Fibroblast of lung (primary cell): ENCODE data around the gene LRFN2. TPM values are rescaled to one million over a fixed set of nuclear protein-coding genes. Genes with fewer than 3 reads are reported as not detected.

Experiments used
- DNase-seq, 2 donors: peaks; one replicate each; pipeline versions ENCODE4 v3.0.0 to v3.0.0-alpha.2; 2010; ENCODE audit warnings: low read depth in 2 of 2
- H2AFZ ChIP-seq: 2 replicates; pipeline ENCODE4 v1.5.1; 2012; ENCODE audit warnings: low read length, control low read depth, inconsistent platforms
- H3K27ac ChIP-seq: 2 replicates; pipeline ENCODE4 v1.5.1; 2011; ENCODE audit warnings: low read length, control low read depth; ENCODE audit not compliant: insufficient read depth
- H3K27me3 ChIP-seq: 2 replicates; pipeline ENCODE4 v1.5.1; 2011; ENCODE audit warnings: mild to moderate bottlenecking, low read length; ENCODE audit not compliant: control insufficient read depth, insufficient read depth
- H3K36me3 ChIP-seq: 2 replicates; pipeline ENCODE4 v1.5.1; 2011; ENCODE audit warnings: low read length; ENCODE audit not compliant: control insufficient read depth, insufficient read depth
- H3K4me1 ChIP-seq: 2 replicates; pipeline ENCODE4 v1.5.1; 2011; ENCODE audit warnings: low read length; ENCODE audit not compliant: control insufficient read depth, insufficient read depth; ENCODE audit errors: extremely low read depth
- H3K4me2 ChIP-seq: 2 replicates; pipeline ENCODE4 v1.5.1; 2011; ENCODE audit warnings: low read length, control low read depth; ENCODE audit not compliant: insufficient read depth; ENCODE audit errors: extremely low read depth
- H3K4me3 ChIP-seq, 4 experiments: fragments of 200-600 bp in 1 of 4; sonication (generic) in 1 of 4; replicated peaks in 1 of 4; 2 replicates each; pipeline ENCODE4 v1.5.1; 2011 to 2016; ENCODE audit warnings: low read length in 4 of 4, low read depth in 3 of 4, mild to moderate bottlenecking in 3 of 4, control low read depth in 2 of 4, inconsistent platforms in 1 of 4, mixed read lengths in 1 of 4; ENCODE audit not compliant: insufficient read depth in 1 of 4; ENCODE audit errors: control extremely low read depth in 1 of 4
- H3K79me2 ChIP-seq: 2 replicates; pipeline ENCODE4 v1.5.1; 2012; ENCODE audit warnings: mild to moderate bottlenecking, low read length, inconsistent platforms; ENCODE audit not compliant: control insufficient read depth, insufficient read depth
- H3K9ac ChIP-seq: 2 replicates; pipeline ENCODE4 v1.5.1; 2011; ENCODE audit warnings: mild to moderate bottlenecking, low read length, control low read depth; ENCODE audit not compliant: insufficient read depth
- H3K9me3 ChIP-seq: 2 replicates; pipeline ENCODE4 v1.5.1; 2012; ENCODE audit warnings: low read depth, low read length; ENCODE audit not compliant: control insufficient read depth, insufficient read depth
- H4K20me1 ChIP-seq: 2 replicates; pipeline ENCODE4 v1.5.1; 2011; ENCODE audit warnings: low read length; ENCODE audit not compliant: control insufficient read depth, insufficient read depth; ENCODE audit errors: extremely low read depth
- CTCF ChIP-seq, 2 donors: IDR thresholded peaks in 1 of 2; conservative IDR thresholded peaks in 1 of 2; 1 replicate in 1 of 2; 2 replicates in 1 of 2; pipeline ENCODE4 v1.5.1; 2011 to 2012; ENCODE audit warnings: low read length in 2 of 2, control low read depth in 1 of 2, inconsistent platforms in 1 of 2, low read depth in 1 of 2, mild to moderate bottlenecking in 1 of 2
- EZH2 ChIP-seq: IDR thresholded peaks from 2 replicates; pipeline ENCODE4 v1.5.1; 2012; ENCODE audit warnings: low read length, control low read depth, mild to moderate bottlenecking; ENCODE audit errors: missing control alignments
- polyA plus RNA-seq, 2 donors: library from polyadenylated mRNA; depleted of rRNA in 1 of 2; stranded (reverse) in 1 of 2; unstranded in 1 of 2; fragments of >200 nt; gene quantifications; 2 replicates each; pipeline ENCODE4 v1.2.1, GENCODE V29; 2011 to 2012; ENCODE audit warnings: missing spikeins in 1 of 2
- total RNA-seq: library from RNA; depleted of rRNA; stranded (reverse); fragments of >200 nt; gene quantifications from 2 replicates; pipeline ENCODE4 v1.2.1, GENCODE V29; 2014

LRFN2 gene
- total and polyA plus RNA-seq, 2 donors (not counting 1 experiment from before 2014, with no cell fraction given) = not detected

- Histone ChIP-seq H3K9me3 (no peaks in the 10 kb centered on the region), H3K4me3 (no peak overlapping the region), H4K20me1 (no peaks in the 10 kb centered on the region), H3K4me1 (no peaks in the 10 kb centered on the region), H3K9ac (no peak overlapping the region), H3K36me3 (no peaks in the 10 kb centered on the region), H3K27me3 (no peaks in the 10 kb centered on the region), H3K79me2 (no peaks in the 10 kb centered on the region), H2AFZ (no peak overlapping the region), H3K27ac (no peak overlapping the region), H3K4me2 (no peak overlapping the region)
- peak in 1 of 2 donors; percentile 9 for DNase-seq
- TF ChIP-seq EZH2 (no peak), CTCF (conservative IDR thresholded peaks at IDR 0.05 in 1 of 2, IDR thresholded peaks at IDR 0.05 in 1 of 2; ENCODE audit: low read depth in 1 of 2, low read length in 2 of 2) (no peak)
Observed at GRCh38 chr6:40436685-40437604, 150.2 kb downstream of the LRFN2 start.

- no peaks in the 10 kb centered on the region for H3K79me2 ChIP-seq
- H3K36me3 ChIP-seq = no peaks in the 10 kb centered on the region
- DNase-seq = no peak
- H3K4me1 ChIP-seq = no peaks in the 10 kb centered on the region
- H3K9ac ChIP-seq = no peak overlapping the region
- no peak overlapping the region for H3K4me3 ChIP-seq
- H2AFZ ChIP-seq = no peak overlapping the region
- no peaks in the 10 kb centered on the region for H3K9me3 ChIP-seq
- no peaks in the 10 kb centered on the region for H3K27me3 ChIP-seq
- no peaks in the 10 kb centered on the region for H4K20me1 ChIP-seq
- TF ChIP-seq EZH2 = no peak
- no peak for TF ChIP-seq CTCF (conservative IDR thresholded peaks at IDR 0.05 in 1 of 2, IDR thresholded peaks at IDR 0.05 in 1 of 2; ENCODE audit: low read depth in 1 of 2, low read length in 2 of 2)
- no peak overlapping the region for H3K27ac ChIP-seq
- no peak overlapping the region for H3K4me2 ChIP-seq
Observed at GRCh38 chr6:40432982-40433381, 154.2 kb downstream of the LRFN2 start.

GRCh38 chr6:40431706-40432105 is 155.5 kb downstream of the LRFN2 start:
- H3K4me1 ChIP-seq = no peaks in the 10 kb centered on the region
- TF ChIP-seq EZH2 (no peak), CTCF (conservative IDR thresholded peaks at IDR 0.05 in 1 of 2, IDR thresholded peaks at IDR 0.05 in 1 of 2; ENCODE audit: low read depth in 1 of 2, low read length in 2 of 2) (no peak)

More at GRCh38 chr6:40431706-40432105, 155.5 kb downstream of the LRFN2 start:
- Histone ChIP-seq H3K79me2 (no peaks in the 10 kb centered on the region), H3K4me2 (no peak overlapping the region), H3K4me3 (no peak overlapping the region), H3K27me3 (no peaks in the 10 kb centered on the region), H3K9me3 (no peaks in the 10 kb centered on the region), H4K20me1 (no peaks in the 10 kb centered on the region), H3K36me3 (no peaks in the 10 kb centered on the region), H2AFZ (no peak overlapping the region), H3K9ac (no peak overlapping the region), H3K27ac (no peak overlapping the region)
- no peak for DNase-seq
